PC-3 (cell line): ENCODE data around the gene UROC1. TPM values are rescaled to one million over a fixed set of nuclear protein-coding genes. Genes with fewer than 3 reads are reported as not detected.

Experiments used
- ATAC-seq: fragments of 200-7000 bp; cut with Tn5 transposase; 2 replicates; pipeline ENCODE4 v1.9.1; 2020; ENCODE audit warnings: mild to moderate bottlenecking, moderate library complexity
- BruUV-seq: library from RNA; stranded (reverse); fragments of 400-500 nt; replicated peaks from 2 replicates; lab custom pipeline; 2021; lab: Mats Ljungman, UMichigan
- CTCF ChIA-PET: fragments of 300-600 bp; sonication (Branson Sonifier 250); formaldehyde crosslinking; loops from one replicate; lab custom pipeline; 2022; ENCODE audit warnings: antibody characterized with exemption; lab: Charles Lee
- POLR2A ChIA-PET: fragments of 300-600 bp; sonication (Branson Sonifier 250); formaldehyde crosslinking; loops from one replicate; lab custom pipeline; 2022; ENCODE audit warnings: antibody characterized with exemption; ENCODE audit not compliant: unreplicated experiment; lab: Charles Lee
- DNase-seq: peaks from one replicate; pipeline ENCODE4 v3.0.0-alpha.2; 2015
- H2AFZ ChIP-seq: fragments of 300-600 bp; sonication (generic); 2 replicates; pipeline ENCODE4 v1.6.0; 2016; ENCODE audit warnings: antibody characterized with exemption, low read length
- H3F3A ChIP-seq: fragments of 300-600 bp; sonication (generic); one replicate; pipeline ENCODE4 v1.6.0; 2017; ENCODE audit warnings: antibody characterized with exemption, low read length, control low read depth, mild to moderate bottlenecking; ENCODE audit not compliant: unreplicated experiment
- H3K27ac ChIP-seq: fragments of 300-600 bp; sonication (generic); 2 replicates; pipeline ENCODE4 v1.5.1; 2016; ENCODE audit warnings: mild to moderate bottlenecking, low read length
- H3K27me3 ChIP-seq: fragments of 300-600 bp; sonication (generic); 2 replicates; pipeline ENCODE4 v1.6.1; 2016; ENCODE audit warnings: low read length, mixed read lengths
- H3K36me3 ChIP-seq: fragments of 300-600 bp; sonication (generic); 2 replicates; pipeline ENCODE4 v1.6.1; 2016; ENCODE audit warnings: low read depth, mixed run types, low read length, mixed read lengths
- H3K4me1 ChIP-seq: fragments of 300-600 bp; sonication (generic); 2 replicates; pipeline ENCODE4 v1.5.1; 2016; ENCODE audit warnings: low read length; ENCODE audit not compliant: insufficient read depth
- H3K4me2 ChIP-seq: fragments of 300-600 bp; sonication (generic); 2 replicates; pipeline ENCODE4 v1.6.0; 2016; ENCODE audit warnings: low read length
- H3K4me3 ChIP-seq: fragments of 300-600 bp; sonication (generic); 2 replicates; pipeline ENCODE4 v1.5.1; 2016; ENCODE audit warnings: mild to moderate bottlenecking, low read length, mixed read lengths
- H3K79me2 ChIP-seq: fragments of 300-600 bp; sonication (generic); 2 replicates; pipeline ENCODE4 v1.6.1; 2017; ENCODE audit warnings: low read length, mixed read lengths
- H3K9ac ChIP-seq: fragments of 300-600 bp; sonication (generic); 2 replicates; pipeline ENCODE4 v1.6.0; 2016; ENCODE audit warnings: mild to moderate bottlenecking, low read length
- H3K9me2 ChIP-seq: fragments of 300-600 bp; sonication (generic); replicated peaks from 2 replicates; pipeline ENCODE4 v1.6.1; 2016; ENCODE audit warnings: mixed run types, low read length, mixed read lengths
- H3K9me3 ChIP-seq: fragments of 300-600 bp; sonication (generic); 2 replicates; pipeline ENCODE4 v1.6.1; 2016; ENCODE audit warnings: low read length, mixed read lengths
- H4K20me1 ChIP-seq: fragments of 300-600 bp; sonication (generic); 2 replicates; pipeline ENCODE4 v1.6.1; 2016; ENCODE audit warnings: low read length, mixed read lengths
- CTCF ChIP-seq: fragments of 300-600 bp; sonication (generic); conservative IDR thresholded peaks from 2 replicates; pipeline ENCODE4 v1.5.1; 2017; ENCODE audit warnings: antibody characterized with exemption, low read depth, mild to moderate bottlenecking, low read length
- EZH2 ChIP-seq: fragments of 300-600 bp; sonication (generic); IDR thresholded peaks from one replicate; pipeline ENCODE4 v1.6.1; 2017; ENCODE audit warnings: antibody characterized with exemption, mild to moderate bottlenecking, low read length; ENCODE audit not compliant: unreplicated experiment
- EZH2phosphoT487 ChIP-seq: fragments of 300-600 bp; sonication (generic); IDR thresholded peaks from 2 replicates; pipeline ENCODE4 v1.6.1; 2018; ENCODE audit warnings: mild to moderate bottlenecking, antibody characterized with exemption, low read length, borderline replicate concordance
- intact Hi-C: fragments of 100-400 bp; cut with micrococcal nuclease; formaldehyde crosslinking; loops from 2 replicates; pipeline ENCODE4 v1.9.0; 2023
- total RNA-seq: library from RNA; depleted of rRNA; stranded (reverse); fragments of >200 nt; gene quantifications from 2 replicates; pipeline ENCODE4 v1.2.3, GENCODE V29; 2014

Gene UROC1
- total RNA-seq, 1 experiment from 2014 or later: not detected

- Histone ChIP-seq H3K9me3 (no peaks in the 10 kb centered on the region), H3K36me3 (no peaks in the 10 kb centered on the region), H3K9ac (no peak overlapping the region), H3K4me1 (no peaks in the 10 kb centered on the region), H4K20me1 (no peaks in the 10 kb centered on the region), H2AFZ (no peak overlapping the region), H3K27ac (no peak overlapping the region), H3K9me2 (no peaks in the 10 kb centered on the region), H3K4me3 (no peak overlapping the region), H3F3A (no peaks in the 10 kb centered on the region), H3K27me3 (peaks cover 9% of the 10 kb centered on the region), H3K4me2 (no peak overlapping the region), H3K79me2 (no peaks in the 10 kb centered on the region)
- POLR2A ChIA-PET: no interaction called here
- ATAC-seq (no peak), DNase-seq (no peak)
- no TSS peak for BruUV-seq
- intact Hi-C loops: no loop called here
- CTCF ChIA-PET: no interaction called here
- TF ChIP-seq EZH2 (no peak), EZH2phosphoT487 (no peak), CTCF (no peak)
Observed at GRCh38 chr3:126557415-126557745, 39.8 kb upstream of the UROC1 start.

- Histone ChIP-seq H4K20me1 (no peaks in the 10 kb centered on the region), H3K27me3 (peaks cover 6% of the 10 kb centered on the region; the same call in 1 of the 2 replicates), H3K27ac (no peak overlapping the region), H3K36me3 (no peaks in the 10 kb centered on the region), H2AFZ (no peak overlapping the region), H3K4me1 (no peaks in the 10 kb centered on the region), H3K9me3 (no peaks in the 10 kb centered on the region), H3F3A (no peaks in the 10 kb centered on the region), H3K4me3 (no peak overlapping the region), H3K9me2 (no peaks in the 10 kb centered on the region), H3K4me2 (no peak overlapping the region), H3K9ac (no peak overlapping the region), H3K79me2 (no peaks in the 10 kb centered on the region)
- DNase-seq (no peak), ATAC-seq (no peak)
- BruUV-seq: no TSS peak
- intact Hi-C loops: no loop called here
- ChIA-PET POLR2A (no interaction called here), CTCF (no interaction called here)
- TF ChIP-seq EZH2phosphoT487: no peak
- TF ChIP-seq CTCF: no peak
- no peak for TF ChIP-seq EZH2
Observed at GRCh38 chr3:126556637-126557414, 39.3 kb upstream of the UROC1 start.

GRCh38 chr3:126555795-126556636, 38.4 kb upstream of the UROC1 start:
- CTCF ChIA-PET: no interaction called here
- TF ChIP-seq EZH2phosphoT487 (no peak), EZH2 (no peak)

More at GRCh38 chr3:126555795-126556636, 38.4 kb upstream of the UROC1 start:
- no peak overlapping the region for H3K9ac ChIP-seq
- intact Hi-C loops: no loop called here
- ATAC-seq (no peak), DNase-seq (no peak)
- H3K4me2 ChIP-seq: no peak overlapping the region
- H3F3A ChIP-seq: no peaks in the 10 kb centered on the region
- no peaks in the 10 kb centered on the region for H3K27me3 ChIP-seq
- no peaks in the 10 kb centered on the region for H3K9me3 ChIP-seq
- H3K9me2 ChIP-seq: no peaks in the 10 kb centered on the region
- H3K79me2 ChIP-seq: no peaks in the 10 kb centered on the region
- H4K20me1 ChIP-seq: no peaks in the 10 kb centered on the region
- POLR2A ChIA-PET: no interaction called here
- no peak overlapping the region for H3K4me3 ChIP-seq
- no peaks in the 10 kb centered on the region for H3K36me3 ChIP-seq
- H3K27ac ChIP-seq: no peak overlapping the region
- H2AFZ ChIP-seq: no peak overlapping the region
- BruUV-seq: no TSS peak
- H3K4me1 ChIP-seq: no peaks in the 10 kb centered on the region
